ENCODE measurements around the gene TTC39B. TPM values are rescaled to one million over a fixed set of nuclear protein-coding genes. Genes with fewer than 3 reads are reported as not detected.

TTC39B gene
- total RNA-seq, 6 experiments from 2014 or later = 4.5 to 9.9 (median 7.6) TPM

- no peaks in the 10 kb centered on the region for H3K9me3 ChIP-seq
- intact Hi-C loops (cut with DNase I) = no loop called here
- H3K27ac ChIP-seq = no peak overlapping the region
- 59% methylated on average over 3 of the region's 3 CpGs for WGBS (ENCODE audit: insufficient coverage, low coverage, low lambda C conversion rate, missing lambda C conversion rate)
- no peaks in the 10 kb centered on the region for H3K4me1 ChIP-seq
- ATAC-seq (no peak), DNase-seq (no peak)
- H3K27me3 ChIP-seq = no peaks in the 10 kb centered on the region
- H3K4me3 ChIP-seq = no peak overlapping the region
- no peaks in the 10 kb centered on the region for H3K36me3 ChIP-seq
- no peak for TF ChIP-seq CTCF (IDR thresholded peaks at IDR 0.05)
- no peak for TF ChIP-seq POLR2A (IDR thresholded peaks at IDR 0.05)
Observed at GRCh38 chr9:15203581-15203980, 103.4 kb downstream of the TTC39B start.

GRCh38 chr9:15200111-15200510 lies 106.9 kb downstream of the TTC39B start:
- ATAC-seq (no peak), DNase-seq (no peak)
- WGBS (ENCODE audit: insufficient coverage, low coverage, low lambda C conversion rate, missing lambda C conversion rate) = 96% methylated on average over 3 of the region's 3 CpGs
- Histone ChIP-seq H3K4me3 (no peak overlapping the region), H3K9me3 (no peaks in the 10 kb centered on the region), H3K27me3 (no peaks in the 10 kb centered on the region), H3K4me1 (no peaks in the 10 kb centered on the region), H3K36me3 (no peaks in the 10 kb centered on the region), H3K27ac (no peak overlapping the region)
- intact Hi-C loops (cut with DNase I) = no loop called here
- no peak for TF ChIP-seq POLR2A (IDR thresholded peaks at IDR 0.05)
- no peak for TF ChIP-seq CTCF (IDR thresholded peaks at IDR 0.05)

- H3K27ac ChIP-seq = no peak overlapping the region
- no peak overlapping the region for H3K4me3 ChIP-seq
- ATAC-seq (no peak), DNase-seq (no peak)
- 100% methylated on average over 4 of the region's 5 CpGs for WGBS (ENCODE audit: insufficient coverage, low coverage, low lambda C conversion rate, missing lambda C conversion rate)
- H3K4me1 ChIP-seq = no peaks in the 10 kb centered on the region
- no peaks in the 10 kb centered on the region for H3K27me3 ChIP-seq
- intact Hi-C loops (cut with DNase I) = no loop called here
- TF ChIP-seq POLR2A (IDR thresholded peaks at IDR 0.05) = no peak
- no peak for TF ChIP-seq CTCF (IDR thresholded peaks at IDR 0.05)
- no peaks in the 10 kb centered on the region for H3K9me3 ChIP-seq
- H3K36me3 ChIP-seq = peaks cover 0 to 15% (median 7%) of the 10 kb centered on the region in 4 donors
Observed at GRCh38 chr9:15192856-15193255, 114.2 kb downstream of the TTC39B start.

- Histone ChIP-seq H3K27me3 (no peaks in the 10 kb centered on the region), H3K9me3 (no peaks in the 10 kb centered on the region), H3K27ac (no peak overlapping the region), H3K4me3 (no peak overlapping the region), H3K4me1 (no peaks in the 10 kb centered on the region), H3K36me3 (peaks cover 0 to 30% (median 7%) of the 10 kb centered on the region in 4 donors)
- TF ChIP-seq POLR2A (IDR thresholded peaks at IDR 0.05) = no peak
- no peak for TF ChIP-seq CTCF (IDR thresholded peaks at IDR 0.05)
- intact Hi-C loops (cut with DNase I) = no loop called here
- ATAC-seq (no peak), DNase-seq (no peak)
Observed at GRCh38 chr9:15191378-15191777, 115.6 kb downstream of the TTC39B start.

- ATAC-seq = no peak
- peaks cover 0 to 32% (median 7%) of the 10 kb centered on the region in 4 donors for H3K36me3 ChIP-seq
Observed at GRCh38 chr9:15189481-15189880, 117.5 kb downstream of the TTC39B start.

More at GRCh38 chr9:15189481-15189880, 117.5 kb downstream of the TTC39B start:
- intact Hi-C loops (cut with DNase I) = no loop called here
- WGBS (ENCODE audit: insufficient coverage, low coverage, low lambda C conversion rate, missing lambda C conversion rate) = 88% methylated on average over 7 of the region's 7 CpGs
- H3K9me3 ChIP-seq = no peaks in the 10 kb centered on the region
- H3K4me3 ChIP-seq = no peak overlapping the region
- H3K4me1 ChIP-seq = no peaks in the 10 kb centered on the region
- TF ChIP-seq POLR2A (IDR thresholded peaks at IDR 0.05) (no peak), CTCF (IDR thresholded peaks at IDR 0.05) (no peak)
- no peak for DNase-seq
- H3K27ac ChIP-seq = no peak overlapping the region
- no peaks in the 10 kb centered on the region for H3K27me3 ChIP-seq
